ENCODE results near the gene SCAI. TPM values are rescaled to one million over a fixed set of nuclear protein-coding genes. Genes with fewer than 3 reads are reported as not detected.
"Not testable (repeated sequence)": the region's sequence is repeated elsewhere in the genome, so short reads cannot be mapped to it uniquely, and the experiment has no call there.

Gene SCAI
- total and polyA plus RNA-seq, 9 of the 15 experiments (the other 6 are each of a cell fraction or from before 2014, with no cell fraction given) = 0.70 to 12.4 (median 4.2) TPM

GRCh38 chr9:124920394-124920793 is 222.9 kb downstream of the SCAI start:
- FAIRE-seq; intact Hi-C loops (cut with micrococcal nuclease): not testable (repeated sequence)
- CTCF ChIA-PET (ENCODE audit: low intra/inter-chr PET ratio) = interaction anchor here (0.7 kb wide), 2 partner anchors 223 to 891 kb away, joined by 3 to 4 read pairs; no protein-coding TSS in a partner anchor

GRCh38 chr9:124914753-124915405 is 228.4 kb downstream of the SCAI start:
- H3K36me3 ChIP-seq (ENCODE audit: control insufficient read depth, insufficient read depth, low read length) = peaks cover 45% of the 10 kb centered on the region
- H3K4me2 ChIP-seq (ENCODE audit: insufficient read depth, low read length) = no peak overlapping the region
- FAIRE-seq (no peak), ATAC-seq (peak; percentile 30), DNase-seq (ENCODE audit: extremely low read depth in 1 of 4, low spot score in 3 of 4) (no peak)
- H3K9ac ChIP-seq (ENCODE audit: insufficient read depth in 1 of 2, low read depth in 2 of 2, low read length in 2 of 2) = no peak overlapping the region
- BruUV-seq (replicated peaks) = no TSS peak
- H3K27me3 ChIP-seq (ENCODE audit: control insufficient read depth in 2 of 2, insufficient read depth in 2 of 2, low read length in 2 of 2) = no peaks in the 10 kb centered on the region
- no peaks in the 10 kb centered on the region for H3K9me3 ChIP-seq (replicated peaks; ENCODE audit: control insufficient read depth, insufficient read depth, low read depth, low read length)
- no peaks in the 10 kb centered on the region for H3K9me1 ChIP-seq (ENCODE audit: control insufficient read depth, insufficient read depth, low read length)
- H4K20me1 ChIP-seq (replicated peaks; ENCODE audit: control insufficient read depth, insufficient read depth, low read length) = no peaks in the 10 kb centered on the region; the same call in 1 of the 2 replicates
- POLR2A ChIA-PET = interaction anchor here (0.7 kb wide), 1 partner anchor 429 kb away, joined by 3 read pairs; no protein-coding TSS in a partner anchor
- H2AFZ ChIP-seq (ENCODE audit: low read depth, low read length) = no peak overlapping the region
- H3K4me3 ChIP-seq = no peak overlapping the region
- CTCF ChIA-PET (ENCODE audit: low intra/inter-chr PET ratio) = no interaction called here
- WGBS (ENCODE audit: insufficient coverage, low coverage, missing lambda C conversion rate) = 82% methylated on average over 5 of the region's 5 CpGs
- intact Hi-C loops (cut with micrococcal nuclease) = no loop called here
- no peak overlapping the region for H3K27ac ChIP-seq (ENCODE audit: extremely low read depth, low read depth, low read length)
- H3K4me1 ChIP-seq (replicated peaks in 1 of 2; ENCODE audit: control insufficient read depth in 2 of 2, insufficient read depth in 2 of 2, low read length in 2 of 2) = peaks cover 15 to 35% of the 10 kb centered on the region in 2 experiments; a peak in 4 of 5 replicates
- no peaks in the 10 kb centered on the region for H3K79me2 ChIP-seq (ENCODE audit: control insufficient read depth, insufficient read depth, low read length)
- in situ Hi-C loops (cut with MboI) = no loop called here
- TF ChIP-seq MCM7 (IDR thresholded peaks at IDR 0.05) (no peak), HEY1 (CRISPR knock-in tag; IDR thresholded peaks at IDR 0.05; ENCODE audit: borderline replicate concordance) (no peak), NKRF (IDR thresholded peaks at IDR 0.05; ENCODE audit: borderline replicate concordance) (no peak), ZNF239 (CRISPR knock-in tag; IDR thresholded peaks at IDR 0.05) (no peak), HOMEZ (CRISPR knock-in tag; IDR thresholded peaks at IDR 0.05) (no peak), CEBPB (tag; IDR thresholded peaks at IDR 0.05) (peak; percentile 93), STAT5A (IDR thresholded peaks at IDR 0.05; ENCODE audit: borderline replicate concordance, low read length) (no peak), MTF1 (CRISPR knock-in tag; IDR thresholded peaks at IDR 0.05; ENCODE audit: borderline replicate concordance) (no peak), WHSC1 (IDR thresholded peaks at IDR 0.05; ENCODE audit: low read length) (no peak)

More at GRCh38 chr9:124920394-124920793, 222.9 kb downstream of the SCAI start:
- H3K9ac ChIP-seq (ENCODE audit: insufficient read depth in 1 of 2, low read depth in 2 of 2, low read length in 2 of 2); H3K9me1 ChIP-seq (ENCODE audit: control insufficient read depth, insufficient read depth, low read length); in situ Hi-C loops (cut with MboI); H3K79me2 ChIP-seq (ENCODE audit: control insufficient read depth, insufficient read depth, low read length); H3K27me3 ChIP-seq (ENCODE audit: control insufficient read depth in 2 of 2, insufficient read depth in 2 of 2, low read length in 2 of 2); H2AFZ ChIP-seq (ENCODE audit: low read depth, low read length); H3K27ac ChIP-seq (ENCODE audit: extremely low read depth, low read depth, low read length); H3K9me3 ChIP-seq (replicated peaks; ENCODE audit: control insufficient read depth, insufficient read depth, low read depth, low read length); ATAC-seq; BruUV-seq (replicated peaks); H3K4me2 ChIP-seq (ENCODE audit: insufficient read depth, low read length); DNase-seq (ENCODE audit: extremely low read depth in 1 of 4, low spot score in 3 of 4); H3K4me1 ChIP-seq (replicated peaks in 1 of 2; ENCODE audit: control insufficient read depth in 2 of 2, insufficient read depth in 2 of 2, low read length in 2 of 2); H4K20me1 ChIP-seq (replicated peaks; ENCODE audit: control insufficient read depth, insufficient read depth, low read length); H3K4me3 ChIP-seq: not testable (repeated sequence)
- 86% methylated on average over 6 of the region's 6 CpGs for WGBS (ENCODE audit: insufficient coverage, low coverage, missing lambda C conversion rate)
- POLR2A ChIA-PET = interaction anchor here (0.8 to 1.2 kb wide), 4 partner anchors 11 to 42 kb away, joined by 3 to 4 read pairs (median 4); no protein-coding TSS in a partner anchor
- peaks cover 39% of the 10 kb centered on the region; the same call in 2 of the 3 replicates for H3K36me3 ChIP-seq (ENCODE audit: control insufficient read depth, insufficient read depth, low read length)
- TF ChIP-seq NFIC (IDR thresholded peaks at IDR 0.05) = 0 out of 2 replicates have a peak, but pooled peaks have one; percentile 11

Data from K562 (cell line).